Measurements from ENCODE around the gene FDX2.

Gene FDX2

GRCh38 chr19:10279737-10280442 is 35.9 kb downstream of the FDX2 start:
- H3K4me2 ChIP-seq (ENCODE audit: insufficient read depth, low read length), result no peak overlapping the region
- no peak for ATAC-seq (ENCODE audit: insufficient read depth, low read depth)

GRCh38 chr19:10278935-10279334 is 36.9 kb downstream of the FDX2 start:
- Histone ChIP-seq H3K4me1 (ENCODE audit: insufficient read depth, low read length) (no peaks in the 10 kb centered on the region), H3K9ac (ENCODE audit: low read depth, low read length) (no peak overlapping the region), H3K27me3 (ENCODE audit: insufficient read depth, low read length, poor library complexity) (no peaks in the 10 kb centered on the region), H3K9me3 (ENCODE audit: insufficient read depth, low read length, severe bottlenecking) (no peaks in the 10 kb centered on the region), H4K20me1 (ENCODE audit: insufficient read depth, low read length) (no peaks in the 10 kb centered on the region), H3K36me3 (ENCODE audit: insufficient read depth, low read length) (peaks cover 12% of the 10 kb centered on the region; the same call in 1 of the 2 replicates), H3K27ac (ENCODE audit: low read length) (no peak overlapping the region), H3K4me2 (ENCODE audit: insufficient read depth, low read length) (no peak overlapping the region), H3K79me2 (ENCODE audit: insufficient read depth, low read length) (no peaks in the 10 kb centered on the region), H2AFZ (ENCODE audit: low read depth, low read length) (no peak overlapping the region), H3K4me3 (ENCODE audit: low read depth in 1 of 2, low read length in 2 of 2) (no peak overlapping the region)
- TF ChIP-seq CTCF (IDR thresholded peaks at IDR 0.05; ENCODE audit: borderline replicate concordance, extremely low read depth, low read length, poor library complexity, severe bottlenecking) (no peak), EZH2 (IDR thresholded peaks at IDR 0.05; ENCODE audit: borderline replicate concordance, low read depth, low read length, severe bottlenecking) (no peak)
- DNase-seq, result no peak
- ATAC-seq (ENCODE audit: insufficient read depth, low read depth), result no peak

More at GRCh38 chr19:10279737-10280442, 35.9 kb downstream of the FDX2 start:
- no peaks in the 10 kb centered on the region for H3K27me3 ChIP-seq (ENCODE audit: insufficient read depth, low read length, poor library complexity)
- no peaks in the 10 kb centered on the region for H3K79me2 ChIP-seq (ENCODE audit: insufficient read depth, low read length)
- DNase-seq, result no peak
- no peak overlapping the region for H3K9ac ChIP-seq (ENCODE audit: low read depth, low read length)
- no peak overlapping the region for H2AFZ ChIP-seq (ENCODE audit: low read depth, low read length)
- H4K20me1 ChIP-seq (ENCODE audit: insufficient read depth, low read length), result no peaks in the 10 kb centered on the region
- no peak overlapping the region for H3K27ac ChIP-seq (ENCODE audit: low read length)
- peaks cover 12% of the 10 kb centered on the region for H3K36me3 ChIP-seq (ENCODE audit: insufficient read depth, low read length)
- H3K9me3 ChIP-seq (ENCODE audit: insufficient read depth, low read length, severe bottlenecking), result no peaks in the 10 kb centered on the region
- H3K4me1 ChIP-seq (ENCODE audit: insufficient read depth, low read length), result no peaks in the 10 kb centered on the region
- TF ChIP-seq EZH2 (IDR thresholded peaks at IDR 0.05; ENCODE audit: borderline replicate concordance, low read depth, low read length, severe bottlenecking) (no peak), CTCF (IDR thresholded peaks at IDR 0.05; ENCODE audit: borderline replicate concordance, extremely low read depth, low read length, poor library complexity, severe bottlenecking) (no peak)
- H3K4me3 ChIP-seq (ENCODE audit: low read depth in 1 of 2, low read length in 2 of 2), result no peak overlapping the region

- DNase-seq (no peak), ATAC-seq (ENCODE audit: insufficient read depth, low read depth) (no peak)
- Histone ChIP-seq H3K27ac (ENCODE audit: low read length) (no peak overlapping the region), H3K4me1 (ENCODE audit: insufficient read depth, low read length) (no peaks in the 10 kb centered on the region), H3K9me3 (ENCODE audit: insufficient read depth, low read length, severe bottlenecking) (no peaks in the 10 kb centered on the region), H3K36me3 (ENCODE audit: insufficient read depth, low read length) (peaks cover 5% of the 10 kb centered on the region; the same call in 1 of the 2 replicates), H2AFZ (ENCODE audit: low read depth, low read length) (no peak overlapping the region), H3K4me3 (ENCODE audit: low read depth in 1 of 2, low read length in 2 of 2) (no peak overlapping the region), H3K4me2 (ENCODE audit: insufficient read depth, low read length) (no peak overlapping the region), H3K79me2 (ENCODE audit: insufficient read depth, low read length) (no peaks in the 10 kb centered on the region), H3K9ac (ENCODE audit: low read depth, low read length) (no peak overlapping the region), H3K27me3 (ENCODE audit: insufficient read depth, low read length, poor library complexity) (no peaks in the 10 kb centered on the region), H4K20me1 (ENCODE audit: insufficient read depth, low read length) (no peaks in the 10 kb centered on the region)
- no peak for TF ChIP-seq EZH2 (IDR thresholded peaks at IDR 0.05; ENCODE audit: borderline replicate concordance, low read depth, low read length, severe bottlenecking)
Measured at GRCh38 chr19:10277795-10278589, 37.8 kb downstream of the FDX2 start.

GRCh38 chr19:10274589-10274988 is 41.2 kb downstream of the FDX2 start:
- Histone ChIP-seq H3K27me3 (ENCODE audit: insufficient read depth, low read length, poor library complexity) (peaks cover 5% of the 10 kb centered on the region), H3K4me3 (ENCODE audit: low read depth in 1 of 2, low read length in 2 of 2) (no peak overlapping the region), H3K27ac (ENCODE audit: low read length) (no peak overlapping the region), H4K20me1 (ENCODE audit: insufficient read depth, low read length) (no peaks in the 10 kb centered on the region), H3K9ac (ENCODE audit: low read depth, low read length) (no peak overlapping the region), H3K9me3 (ENCODE audit: insufficient read depth, low read length, severe bottlenecking) (no peaks in the 10 kb centered on the region), H2AFZ (ENCODE audit: low read depth, low read length) (no peak overlapping the region), H3K4me2 (ENCODE audit: insufficient read depth, low read length) (no peak overlapping the region), H3K4me1 (ENCODE audit: insufficient read depth, low read length) (peaks cover 30% of the 10 kb centered on the region), H3K79me2 (ENCODE audit: insufficient read depth, low read length) (no peaks in the 10 kb centered on the region), H3K36me3 (ENCODE audit: insufficient read depth, low read length) (peaks cover 5% of the 10 kb centered on the region; the same call in 1 of the 2 replicates)
- DNase-seq (no peak), ATAC-seq (ENCODE audit: insufficient read depth, low read depth) (no peak)
- no peak for TF ChIP-seq CTCF (IDR thresholded peaks at IDR 0.05; ENCODE audit: borderline replicate concordance, extremely low read depth, low read length, poor library complexity, severe bottlenecking)
- TF ChIP-seq EZH2 (IDR thresholded peaks at IDR 0.05; ENCODE audit: borderline replicate concordance, low read depth, low read length, severe bottlenecking), result no peak

All from DND-41 (cell line).